ENCODE results near the gene TSPAN1. TPM values are rescaled to one million over a fixed set of nuclear protein-coding genes. Genes with fewer than 3 reads are reported as not detected.

TSPAN1 gene
- total and polyA plus RNA-seq, 2 of the 13 experiments (the other 11 are each of a cell fraction or from before 2014, with no cell fraction given): 1.7 to 2.9 TPM

DNA sequence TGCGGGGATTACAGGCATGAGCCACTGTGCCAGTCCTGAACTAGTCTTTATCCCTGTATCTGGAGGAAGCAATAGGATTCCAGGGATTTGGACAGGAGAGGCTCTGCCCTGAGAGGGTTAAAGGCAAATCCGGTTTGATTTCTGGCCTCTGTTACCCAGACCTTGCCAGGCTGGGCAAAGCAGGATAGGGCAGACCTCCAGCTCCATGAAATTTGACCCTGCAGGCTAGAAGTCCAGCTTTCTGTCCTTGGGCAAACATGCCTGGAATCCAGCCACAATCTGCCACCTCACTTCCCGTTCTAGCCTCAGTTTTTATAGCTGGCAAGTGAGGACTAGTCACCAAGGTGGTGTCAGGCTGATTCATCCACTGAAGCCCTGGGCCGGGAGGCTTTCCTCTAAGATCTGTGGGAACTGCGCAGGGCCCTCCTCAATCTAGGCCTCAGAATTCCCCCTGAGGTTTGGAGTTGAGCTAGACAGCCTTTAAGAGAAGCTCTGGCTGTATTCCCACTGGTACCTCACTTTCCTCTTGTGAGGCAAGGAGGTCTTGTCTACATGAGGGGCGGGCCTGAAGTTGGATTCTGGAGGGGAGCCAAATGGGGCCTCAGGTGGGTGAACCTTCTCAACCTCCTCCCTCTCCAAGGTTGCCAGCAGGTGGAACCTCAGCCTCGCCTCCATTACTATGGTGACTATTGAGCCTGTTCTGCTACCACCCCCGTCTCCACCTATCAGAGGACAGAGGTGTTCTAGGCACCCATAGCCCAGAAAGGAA is 8.4 kb downstream of the TSPAN1 start (continued):
- TF ChIP-seq, protein P1, sequence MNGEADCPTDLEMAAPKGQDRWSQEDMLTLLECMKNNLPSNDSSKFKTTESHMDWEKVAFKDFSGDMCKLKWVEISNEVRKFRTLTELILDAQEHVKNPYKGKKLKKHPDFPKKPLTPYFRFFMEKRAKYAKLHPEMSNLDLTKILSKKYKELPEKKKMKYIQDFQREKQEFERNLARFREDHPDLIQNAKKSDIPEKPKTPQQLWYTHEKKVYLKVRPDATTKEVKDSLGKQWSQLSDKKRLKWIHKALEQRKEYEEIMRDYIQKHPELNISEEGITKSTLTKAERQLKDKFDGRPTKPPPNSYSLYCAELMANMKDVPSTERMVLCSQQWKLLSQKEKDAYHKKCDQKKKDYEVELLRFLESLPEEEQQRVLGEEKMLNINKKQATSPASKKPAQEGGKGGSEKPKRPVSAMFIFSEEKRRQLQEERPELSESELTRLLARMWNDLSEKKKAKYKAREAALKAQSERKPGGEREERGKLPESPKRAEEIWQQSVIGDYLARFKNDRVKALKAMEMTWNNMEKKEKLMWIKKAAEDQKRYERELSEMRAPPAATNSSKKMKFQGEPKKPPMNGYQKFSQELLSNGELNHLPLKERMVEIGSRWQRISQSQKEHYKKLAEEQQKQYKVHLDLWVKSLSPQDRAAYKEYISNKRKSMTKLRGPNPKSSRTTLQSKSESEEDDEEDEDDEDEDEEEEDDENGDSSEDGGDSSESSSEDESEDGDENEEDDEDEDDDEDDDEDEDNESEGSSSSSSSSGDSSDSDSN (CRISPR knock-in tag; IDR thresholded peaks at IDR 0.05): peak; percentile 30; the same call in 1 of the 2 replicates
- TF ChIP-seq HNRNPK (IDR thresholded peaks at IDR 0.05; ENCODE audit: low read depth, low read length, poor library complexity, severe bottlenecking) (no peak), JDP2 (CRISPR knock-in tag; IDR thresholded peaks at IDR 0.05; ENCODE audit: borderline replicate concordance) (no peak), POGZ (CRISPR knock-in tag; IDR thresholded peaks at IDR 0.05) (peak; percentile 37; the same call in 1 of the 2 replicates), ZNF737 (CRISPR knock-in tag; IDR thresholded peaks at IDR 0.05; ENCODE audit: borderline replicate concordance) (no peak), ATM (IDR thresholded peaks at IDR 0.05; ENCODE audit: borderline replicate concordance) (no peak), ZNF615 (CRISPR knock-in tag; IDR thresholded peaks at IDR 0.05; ENCODE audit: borderline replicate concordance) (no peak), ZNF432 (CRISPR knock-in tag; IDR thresholded peaks at IDR 0.05; ENCODE audit: borderline replicate concordance) (no peak), ZNF510 (CRISPR knock-in tag; IDR thresholded peaks at IDR 0.05; ENCODE audit: low read depth) (peak; percentile 32; the same call in 1 of the 2 replicates), DNMT3B (CRISPR knock-in tag; conservative IDR thresholded peaks at IDR 0.05) (no peak), ZNF343 (CRISPR knock-in tag; IDR thresholded peaks at IDR 0.05) (no peak)
- TF ChIP-seq, protein P2, sequence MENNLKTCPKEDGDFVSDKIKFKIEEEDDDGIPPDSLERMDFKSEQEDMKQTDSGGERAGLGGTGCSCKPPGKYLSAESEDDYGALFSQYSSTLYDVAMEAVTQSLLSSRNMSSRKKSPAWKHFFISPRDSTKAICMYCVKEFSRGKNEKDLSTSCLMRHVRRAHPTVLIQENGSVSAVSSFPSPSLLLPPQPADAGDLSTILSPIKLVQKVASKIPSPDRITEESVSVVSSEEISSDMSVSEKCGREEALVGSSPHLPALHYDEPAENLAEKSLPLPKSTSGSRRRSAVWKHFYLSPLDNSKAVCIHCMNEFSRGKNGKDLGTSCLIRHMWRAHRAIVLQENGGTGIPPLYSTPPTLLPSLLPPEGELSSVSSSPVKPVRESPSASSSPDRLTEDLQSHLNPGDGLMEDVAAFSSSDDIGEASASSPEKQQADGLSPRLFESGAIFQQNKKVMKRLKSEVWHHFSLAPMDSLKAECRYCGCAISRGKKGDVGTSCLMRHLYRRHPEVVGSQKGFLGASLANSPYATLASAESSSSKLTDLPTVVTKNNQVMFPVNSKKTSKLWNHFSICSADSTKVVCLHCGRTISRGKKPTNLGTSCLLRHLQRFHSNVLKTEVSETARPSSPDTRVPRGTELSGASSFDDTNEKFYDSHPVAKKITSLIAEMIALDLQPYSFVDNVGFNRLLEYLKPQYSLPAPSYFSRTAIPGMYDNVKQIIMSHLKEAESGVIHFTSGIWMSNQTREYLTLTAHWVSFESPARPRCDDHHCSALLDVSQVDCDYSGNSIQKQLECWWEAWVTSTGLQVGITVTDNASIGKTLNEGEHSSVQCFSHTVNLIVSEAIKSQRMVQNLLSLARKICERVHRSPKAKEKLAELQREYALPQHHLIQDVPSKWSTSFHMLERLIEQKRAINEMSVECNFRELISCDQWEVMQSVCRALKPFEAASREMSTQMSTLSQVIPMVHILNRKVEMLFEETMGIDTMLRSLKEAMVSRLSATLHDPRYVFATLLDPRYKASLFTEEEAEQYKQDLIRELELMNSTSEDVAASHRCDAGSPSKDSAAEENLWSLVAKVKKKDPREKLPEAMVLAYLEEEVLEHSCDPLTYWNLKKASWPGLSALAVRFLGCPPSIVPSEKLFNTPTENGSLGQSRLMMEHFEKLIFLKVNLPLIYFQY (CRISPR knock-in tag; IDR thresholded peaks at IDR 0.05; ENCODE audit: borderline replicate concordance): no peak
- TF ChIP-seq, protein P3, sequence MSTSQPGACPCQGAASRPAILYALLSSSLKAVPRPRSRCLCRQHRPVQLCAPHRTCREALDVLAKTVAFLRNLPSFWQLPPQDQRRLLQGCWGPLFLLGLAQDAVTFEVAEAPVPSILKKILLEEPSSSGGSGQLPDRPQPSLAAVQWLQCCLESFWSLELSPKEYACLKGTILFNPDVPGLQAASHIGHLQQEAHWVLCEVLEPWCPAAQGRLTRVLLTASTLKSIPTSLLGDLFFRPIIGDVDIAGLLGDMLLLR (CRISPR knock-in tag; IDR thresholded peaks at IDR 0.05): no peak
- TF ChIP-seq, protein P4, sequence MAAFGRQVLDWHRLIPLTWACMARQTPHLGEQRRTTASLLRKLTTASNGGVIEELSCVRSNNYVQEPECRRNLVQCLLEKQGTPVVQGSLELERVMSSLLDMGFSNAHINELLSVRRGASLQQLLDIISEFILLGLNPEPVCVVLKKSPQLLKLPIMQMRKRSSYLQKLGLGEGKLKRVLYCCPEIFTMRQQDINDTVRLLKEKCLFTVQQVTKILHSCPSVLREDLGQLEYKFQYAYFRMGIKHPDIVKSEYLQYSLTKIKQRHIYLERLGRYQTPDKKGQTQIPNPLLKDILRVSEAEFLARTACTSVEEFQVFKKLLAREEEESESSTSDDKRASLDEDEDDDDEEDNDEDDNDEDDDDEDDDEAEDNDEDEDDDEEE (CRISPR knock-in tag; IDR thresholded peaks at IDR 0.05): no peak
- TF ChIP-seq, protein P5, sequence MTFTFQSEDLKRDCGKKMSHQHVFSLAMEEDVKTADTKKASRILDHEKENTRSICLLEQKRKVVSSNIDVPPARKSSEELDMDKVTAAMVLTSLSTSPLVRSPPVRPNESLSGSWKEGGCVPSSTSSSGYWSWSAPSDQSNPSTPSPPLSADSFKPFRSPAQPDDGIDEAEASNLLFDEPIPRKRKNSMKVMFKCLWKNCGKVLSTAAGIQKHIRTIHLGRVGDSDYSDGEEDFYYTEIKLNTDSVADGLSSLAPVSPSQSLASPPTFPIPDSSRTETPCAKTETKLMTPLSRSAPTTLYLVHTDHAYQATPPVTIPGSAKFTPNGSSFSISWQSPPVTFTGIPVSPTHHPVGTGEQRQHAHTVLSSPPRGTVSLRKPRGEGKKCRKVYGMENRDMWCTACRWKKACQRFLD (CRISPR knock-in tag; IDR thresholded peaks at IDR 0.05; ENCODE audit: borderline replicate concordance): no peak
- TF ChIP-seq, protein P6, sequence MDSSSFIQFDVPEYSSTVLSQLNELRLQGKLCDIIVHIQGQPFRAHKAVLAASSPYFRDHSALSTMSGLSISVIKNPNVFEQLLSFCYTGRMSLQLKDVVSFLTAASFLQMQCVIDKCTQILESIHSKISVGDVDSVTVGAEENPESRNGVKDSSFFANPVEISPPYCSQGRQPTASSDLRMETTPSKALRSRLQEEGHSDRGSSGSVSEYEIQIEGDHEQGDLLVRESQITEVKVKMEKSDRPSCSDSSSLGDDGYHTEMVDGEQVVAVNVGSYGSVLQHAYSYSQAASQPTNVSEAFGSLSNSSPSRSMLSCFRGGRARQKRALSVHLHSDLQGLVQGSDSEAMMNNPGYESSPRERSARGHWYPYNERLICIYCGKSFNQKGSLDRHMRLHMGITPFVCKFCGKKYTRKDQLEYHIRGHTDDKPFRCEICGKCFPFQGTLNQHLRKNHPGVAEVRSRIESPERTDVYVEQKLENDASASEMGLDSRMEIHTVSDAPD (CRISPR knock-in tag; IDR thresholded peaks at IDR 0.05): 0 out of 2 replicates have a peak, but pooled peaks have one; percentile 45

Measured in HepG2 (cell line).